Measurements from ENCODE around the gene SEMA3C. TPM values are rescaled to one million over a fixed set of nuclear protein-coding genes. Genes with fewer than 3 reads are reported as not detected.
"Not testable (repeated sequence)": the region's sequence is repeated elsewhere in the genome, so short reads cannot be mapped to it uniquely, and the experiment has no call there.

The SEMA3C gene
- total RNA-seq, 6 donors from 2014 or later: 30.7 to 81.7 (median 50.1) TPM

- Histone ChIP-seq H3K27ac (no peak overlapping the region), H3K4me3 (no peak overlapping the region), H3K27me3 (no peaks in the 10 kb centered on the region), H3K4me1 (no peaks in the 10 kb centered on the region), H3K9me3 (no peaks in the 10 kb centered on the region), H3K36me3 (no peaks in the 10 kb centered on the region)
- TF ChIP-seq EP300 (IDR thresholded peaks at IDR 0.05) (no peak), POLR2A (IDR thresholded peaks at IDR 0.05) (no peak), CTCF (IDR thresholded peaks at IDR 0.05) (no peak), POLR2AphosphoS5 (IDR thresholded peaks at IDR 0.05) (no peak)
- ATAC-seq (ENCODE audit: low FRiP score in 2 of 2) (no peak), DNase-seq (no peak)
Observed at GRCh38 chr7:80932536-80932935, 13.7 kb upstream of the SEMA3C start.

- H3K36me3 ChIP-seq: no peaks in the 10 kb centered on the region
- no peak overlapping the region for H3K27ac ChIP-seq
- TF ChIP-seq POLR2AphosphoS5 (IDR thresholded peaks at IDR 0.05): no peak
- no peak for TF ChIP-seq CTCF (IDR thresholded peaks at IDR 0.05)
- TF ChIP-seq EP300 (IDR thresholded peaks at IDR 0.05): no peak
- TF ChIP-seq POLR2A (IDR thresholded peaks at IDR 0.05): no peak
- 85 to 90% methylated on average over 3 of the region's 3 CpGs for WGBS, 2 donors
- H3K9me3 ChIP-seq: no peaks in the 10 kb centered on the region
- no peaks in the 10 kb centered on the region for H3K4me1 ChIP-seq
- H3K27me3 ChIP-seq: no peaks in the 10 kb centered on the region
- DNase-seq (no peak), ATAC-seq (ENCODE audit: low FRiP score in 2 of 2) (no peak)
- no peak overlapping the region for H3K4me3 ChIP-seq
Observed at GRCh38 chr7:80929619-80930018, 10.8 kb upstream of the SEMA3C start.

DNA sequence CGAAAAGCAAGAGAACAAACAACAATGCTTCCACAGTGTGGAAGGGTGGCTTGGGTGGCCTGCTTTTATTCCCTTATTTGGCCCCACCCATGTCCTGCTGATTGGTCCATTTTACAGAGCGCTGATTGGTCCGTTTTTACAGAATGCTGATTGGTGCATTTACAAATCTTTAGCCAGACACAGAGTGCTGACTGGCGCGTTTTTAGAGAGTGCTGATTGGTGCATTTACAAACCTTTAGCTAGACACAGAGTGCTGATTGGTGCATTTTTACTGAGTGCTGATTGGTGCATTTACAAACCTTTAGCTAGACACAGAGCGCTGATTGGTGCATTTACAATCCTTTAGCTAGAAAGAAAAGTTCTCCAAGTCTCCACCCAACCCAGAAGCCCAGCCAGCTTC is 8.1 kb upstream of the SEMA3C start:
- not testable (repeated sequence) for ATAC-seq (ENCODE audit: low FRiP score in 2 of 2); H3K4me1 ChIP-seq; DNase-seq; H3K9me3 ChIP-seq; H3K4me3 ChIP-seq; H3K27me3 ChIP-seq; H3K36me3 ChIP-seq; H3K27ac ChIP-seq
- WGBS, 2 donors: 95 to 97% methylated on average over 6 of the region's 6 CpGs

DNA sequence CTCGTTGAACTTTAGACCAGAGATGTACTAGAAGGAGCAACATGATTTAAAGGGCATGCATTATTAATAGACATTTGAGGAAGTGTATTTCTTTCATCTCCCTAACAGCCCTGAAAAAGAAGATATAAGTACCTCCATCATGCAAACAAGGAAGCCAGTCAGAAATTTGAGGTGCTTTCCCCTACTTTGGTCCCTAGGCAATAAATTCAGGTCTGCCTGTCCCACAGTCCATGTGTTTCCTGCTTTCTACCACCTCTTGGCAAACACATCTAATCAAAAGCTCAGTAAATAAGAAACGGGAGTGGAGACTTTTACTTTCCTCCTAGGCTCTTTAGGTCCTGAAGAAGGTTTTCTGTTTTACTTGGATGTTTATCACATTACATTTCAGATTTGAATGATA is 5.2 kb upstream of the SEMA3C start:
- ATAC-seq (ENCODE audit: low FRiP score in 2 of 2) (no peak), DNase-seq (no peak)
- Histone ChIP-seq H3K9me3 (no peaks in the 10 kb centered on the region), H3K27ac (no peak overlapping the region), H3K36me3 (no peaks in the 10 kb centered on the region), H3K27me3 (no peaks in the 10 kb centered on the region), H3K4me3 (no peak overlapping the region), H3K4me1 (peaks cover 0 to 9% (median 5%) of the 10 kb centered on the region in 4 donors)
- TF ChIP-seq EP300 (IDR thresholded peaks at IDR 0.05) (no peak), POLR2A (IDR thresholded peaks at IDR 0.05) (no peak), POLR2AphosphoS5 (IDR thresholded peaks at IDR 0.05) (no peak), CTCF (IDR thresholded peaks at IDR 0.05) (no peak)
- WGBS, 2 donors: 10 to 22% methylated on average over 2 of the region's 2 CpGs

- no peak for ATAC-seq (ENCODE audit: low FRiP score in 2 of 2)
- Histone ChIP-seq H3K4me3 (no peak overlapping the region), H3K4me1 (peaks cover 0 to 9% (median 5%) of the 10 kb centered on the region in 4 donors), H3K36me3 (no peaks in the 10 kb centered on the region), H3K9me3 (no peaks in the 10 kb centered on the region), H3K27ac (no peak overlapping the region), H3K27me3 (no peaks in the 10 kb centered on the region)
- WGBS, 2 donors: 75 to 86% methylated on average over 4 of the region's 4 CpGs
- no peak for TF ChIP-seq EP300 (IDR thresholded peaks at IDR 0.05)
- TF ChIP-seq POLR2AphosphoS5 (IDR thresholded peaks at IDR 0.05): no peak
- TF ChIP-seq POLR2A (IDR thresholded peaks at IDR 0.05): no peak
- no peak for TF ChIP-seq CTCF (IDR thresholded peaks at IDR 0.05)
- DNase-seq: no peak
Observed at GRCh38 chr7:80923211-80923612, 4.4 kb upstream of the SEMA3C start.

All from upper lobe of left lung (tissue), 6 donors.